SK-N-SH (cell line): ENCODE measurements around the gene CERS1.

Source experiments
- CHD2 ChIP-seq: fragments of 150-350 bp; IDR thresholded peaks from 2 replicates; pipeline ENCODE4 v1.6.1; 2018; ENCODE audit warnings: low read length; ENCODE audit not compliant: partially characterized antibody
- EP300 ChIP-seq, 2 experiments: IDR thresholded peaks; 2 replicates each; pipeline versions ENCODE4 v1.4.0 to v1.6.1; 2012; ENCODE audit warnings: borderline replicate concordance in 1 of 2, low read depth in 1 of 2, low read length in 1 of 2
- FOXJ3 ChIP-seq: sonication (generic); formaldehyde crosslinking; IDR thresholded peaks from 2 replicates; pipeline ENCODE4 v1.5.1; 2020; ENCODE audit warnings: mild to moderate bottlenecking, missing genetic modification reagents
- MEF2A ChIP-seq: IDR thresholded peaks from 2 replicates; pipeline ENCODE4 v1.4.0; 2012; ENCODE audit warnings: low read depth, borderline replicate concordance
- MXI1 ChIP-seq: IDR thresholded peaks from 2 replicates; pipeline ENCODE4 v1.6.1; 2012; ENCODE audit warnings: mild to moderate bottlenecking, low read depth, low read length, improper control_type of control experiment
- NRF1 ChIP-seq: IDR thresholded peaks from 2 replicates; pipeline ENCODE4 v1.6.1; 2012; ENCODE audit warnings: low read depth, mild to moderate bottlenecking, low read length
- POLR2AphosphoS5 ChIP-seq: IDR thresholded peaks from 2 replicates; pipeline ENCODE4 v1.6.1; 2012; ENCODE audit warnings: low read depth, low read length
- RCOR1 ChIP-seq: fragments of 150-350 bp; IDR thresholded peaks from 2 replicates; pipeline ENCODE4 v1.6.1; 2017; ENCODE audit warnings: antibody characterized with exemption, low read length
- TAF1 ChIP-seq: IDR thresholded peaks from 2 replicates; pipeline ENCODE4 v1.6.1; 2012; ENCODE audit warnings: low read depth, mild to moderate bottlenecking, low read length, moderate library complexity, borderline replicate concordance
- TF ChIP-seq, protein P1 (sequence below): fragments of 200-600 bp; sonication (generic); IDR thresholded peaks from 2 replicates; pipeline ENCODE4 v1.6.1; 2017; ENCODE audit warnings: antibody characterized with exemption, mild to moderate bottlenecking, moderate library complexity
- TF ChIP-seq, protein P2 (sequence below): IDR thresholded peaks from 2 replicates; pipeline ENCODE4 v1.4.0; 2012; ENCODE audit warnings: low read depth
- TF ChIP-seq, protein P3 (sequence below): fragments of 150-350 bp; IDR thresholded peaks from 2 replicates; pipeline ENCODE4 v1.6.1; 2016; ENCODE audit warnings: mild to moderate bottlenecking, low read depth, low read length

DNA sequence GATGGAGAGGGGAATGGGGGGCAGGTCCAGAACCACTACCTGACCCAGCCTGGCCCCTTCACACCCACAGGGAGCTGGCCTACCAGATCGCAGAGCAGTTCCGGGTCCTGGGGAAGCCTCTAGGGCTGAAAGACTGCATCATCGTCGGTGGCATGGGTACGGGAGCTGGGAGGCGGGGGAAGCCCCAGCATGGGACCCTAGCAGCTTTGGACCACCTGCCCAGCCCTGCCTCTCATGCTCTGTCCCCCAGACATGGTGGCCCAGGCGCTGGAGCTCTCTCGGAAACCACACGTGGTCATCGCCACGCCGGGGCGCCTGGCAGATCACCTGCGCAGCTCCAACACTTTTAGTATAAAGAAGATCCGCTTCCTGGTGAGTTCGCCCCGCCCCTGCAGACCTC lies 25.6 kb upstream of the CERS1 start:
- TF ChIP-seq FOXJ3 (CRISPR knock-in tag) (no peak), EP300 (IDR thresholded peaks at IDR 0.05; ENCODE audit: borderline replicate concordance in 1 of 2, low read depth in 1 of 2, low read length in 1 of 2) (no peak), POLR2AphosphoS5 (no peak), NRF1 (no peak), CHD2 (no peak), MXI1 (no peak), RCOR1 (no peak), TAF1 (no peak), MEF2A (no peak)
- TF ChIP-seq, protein P1, sequence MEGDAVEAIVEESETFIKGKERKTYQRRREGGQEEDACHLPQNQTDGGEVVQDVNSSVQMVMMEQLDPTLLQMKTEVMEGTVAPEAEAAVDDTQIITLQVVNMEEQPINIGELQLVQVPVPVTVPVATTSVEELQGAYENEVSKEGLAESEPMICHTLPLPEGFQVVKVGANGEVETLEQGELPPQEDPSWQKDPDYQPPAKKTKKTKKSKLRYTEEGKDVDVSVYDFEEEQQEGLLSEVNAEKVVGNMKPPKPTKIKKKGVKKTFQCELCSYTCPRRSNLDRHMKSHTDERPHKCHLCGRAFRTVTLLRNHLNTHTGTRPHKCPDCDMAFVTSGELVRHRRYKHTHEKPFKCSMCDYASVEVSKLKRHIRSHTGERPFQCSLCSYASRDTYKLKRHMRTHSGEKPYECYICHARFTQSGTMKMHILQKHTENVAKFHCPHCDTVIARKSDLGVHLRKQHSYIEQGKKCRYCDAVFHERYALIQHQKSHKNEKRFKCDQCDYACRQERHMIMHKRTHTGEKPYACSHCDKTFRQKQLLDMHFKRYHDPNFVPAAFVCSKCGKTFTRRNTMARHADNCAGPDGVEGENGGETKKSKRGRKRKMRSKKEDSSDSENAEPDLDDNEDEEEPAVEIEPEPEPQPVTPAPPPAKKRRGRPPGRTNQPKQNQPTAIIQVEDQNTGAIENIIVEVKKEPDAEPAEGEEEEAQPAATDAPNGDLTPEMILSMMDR: no peak
- TF ChIP-seq, protein P2, sequence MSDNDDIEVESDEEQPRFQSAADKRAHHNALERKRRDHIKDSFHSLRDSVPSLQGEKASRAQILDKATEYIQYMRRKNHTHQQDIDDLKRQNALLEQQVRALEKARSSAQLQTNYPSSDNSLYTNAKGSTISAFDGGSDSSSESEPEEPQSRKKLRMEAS: no peak
- TF ChIP-seq, protein P3, sequence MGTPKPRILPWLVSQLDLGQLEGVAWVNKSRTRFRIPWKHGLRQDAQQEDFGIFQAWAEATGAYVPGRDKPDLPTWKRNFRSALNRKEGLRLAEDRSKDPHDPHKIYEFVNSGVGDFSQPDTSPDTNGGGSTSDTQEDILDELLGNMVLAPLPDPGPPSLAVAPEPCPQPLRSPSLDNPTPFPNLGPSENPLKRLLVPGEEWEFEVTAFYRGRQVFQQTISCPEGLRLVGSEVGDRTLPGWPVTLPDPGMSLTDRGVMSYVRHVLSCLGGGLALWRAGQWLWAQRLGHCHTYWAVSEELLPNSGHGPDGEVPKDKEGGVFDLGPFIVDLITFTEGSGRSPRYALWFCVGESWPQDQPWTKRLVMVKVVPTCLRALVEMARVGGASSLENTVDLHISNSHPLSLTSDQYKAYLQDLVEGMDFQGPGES: no peak
